CD4-positive, alpha-beta T cell treated with Interleukin-10 for 1 hour (primary cell): ENCODE measurements around the gene EDNRB.
"Not testable (repeated sequence)": the region's sequence is repeated elsewhere in the genome, so short reads cannot be mapped to it uniquely, and the experiment has no call there.

Source experiments
- DNase-seq: peaks from one replicate; pipeline ENCODE4 v3.0.0-alpha.2; 2020

The EDNRB gene

GRCh38 chr13:77894743-77895142, 23.9 kb downstream of the EDNRB start:
- no peak for DNase-seq

DNA sequence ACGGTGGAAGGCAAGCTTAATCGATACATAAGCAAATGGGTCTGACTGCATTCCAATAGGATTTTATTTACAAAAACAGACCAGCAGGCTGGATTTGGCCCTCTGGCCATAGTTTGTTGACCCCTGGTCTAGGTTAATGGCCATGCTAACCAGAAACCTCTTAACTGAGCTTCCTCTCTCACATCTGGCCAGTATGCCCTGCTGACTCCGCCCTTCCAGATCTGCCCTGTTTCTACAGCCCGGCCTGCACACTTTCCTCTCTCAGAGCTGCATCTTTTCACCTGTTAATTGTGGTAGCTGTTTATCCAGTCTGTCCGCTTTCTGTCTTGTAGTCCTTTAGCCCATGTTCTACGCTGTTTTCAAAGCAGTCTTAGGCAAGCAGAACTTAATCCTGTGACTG, 25.6 kb downstream of the EDNRB start:
- DNase-seq, result no peak

DNA sequence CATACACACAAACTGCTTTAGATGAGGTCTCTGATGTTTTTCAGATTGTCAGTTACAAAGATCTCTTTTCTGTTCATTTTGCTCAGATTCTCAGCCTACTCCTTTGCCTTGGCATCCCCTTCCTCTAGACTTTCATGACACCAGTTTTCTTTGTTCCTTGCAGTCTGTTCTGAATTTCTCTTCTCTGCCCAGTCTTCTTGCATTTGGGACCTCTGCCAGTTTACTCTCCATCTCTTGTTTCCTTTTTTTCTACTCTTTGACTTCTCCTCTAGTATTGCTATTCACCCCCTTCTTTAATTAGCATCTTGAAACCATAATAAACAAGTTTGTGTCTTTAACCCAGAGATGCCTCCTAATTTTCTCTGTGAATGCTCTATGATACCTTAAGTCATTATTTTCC, 26.1 kb downstream of the EDNRB start:
- DNase-seq, result no peak

GRCh38 chr13:77891486-77891885, 27.1 kb downstream of the EDNRB start:
- no peak for DNase-seq

- no peak for DNase-seq
Observed at GRCh38 chr13:77891041-77891440, 27.6 kb downstream of the EDNRB start.

GRCh38 chr13:77883328-77883727, 35.3 kb downstream of the EDNRB start:
- DNase-seq, result no peak

DNA sequence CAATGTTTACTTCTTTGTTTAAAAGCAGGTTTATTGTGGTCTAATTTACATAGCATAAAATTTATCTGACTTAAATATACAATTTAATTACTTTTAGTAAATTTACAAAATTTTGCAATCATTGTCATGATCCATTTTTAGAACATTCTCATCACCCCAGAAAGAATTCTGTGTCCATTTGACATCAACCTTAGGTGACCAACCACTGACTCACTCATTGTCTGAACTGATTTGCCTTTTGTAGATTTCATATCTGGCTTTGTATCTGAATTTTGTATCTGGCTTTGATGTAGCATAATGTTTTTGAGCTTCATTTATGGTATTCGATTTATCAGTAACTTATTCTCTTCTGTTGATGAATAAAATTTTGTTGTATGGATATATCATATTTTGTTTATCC, 40.4 kb downstream of the EDNRB start:
- DNase-seq, result no peak

DNA sequence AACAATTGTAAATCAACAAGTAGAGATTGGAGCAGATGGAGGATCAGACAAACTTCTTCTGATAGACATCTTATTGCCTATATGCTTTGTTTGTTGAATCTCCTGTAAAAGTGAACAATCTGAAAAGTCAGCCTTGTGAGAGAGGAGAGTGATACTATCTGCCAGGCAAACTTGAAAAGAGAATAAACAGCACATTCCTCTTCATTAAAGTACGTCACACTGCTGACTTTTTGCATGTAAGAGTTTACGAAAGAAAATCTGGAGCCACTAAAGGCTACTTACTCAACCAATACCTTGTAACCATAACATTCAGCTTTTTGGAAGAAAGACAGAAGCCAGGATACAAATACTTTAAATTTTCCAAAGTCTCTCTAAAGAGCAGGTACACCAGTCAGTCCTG, 42.5 kb downstream of the EDNRB start:
- no peak for DNase-seq

- no peak for DNase-seq
Observed at GRCh38 chr13:77874406-77874805, 44.2 kb downstream of the EDNRB start.

DNA sequence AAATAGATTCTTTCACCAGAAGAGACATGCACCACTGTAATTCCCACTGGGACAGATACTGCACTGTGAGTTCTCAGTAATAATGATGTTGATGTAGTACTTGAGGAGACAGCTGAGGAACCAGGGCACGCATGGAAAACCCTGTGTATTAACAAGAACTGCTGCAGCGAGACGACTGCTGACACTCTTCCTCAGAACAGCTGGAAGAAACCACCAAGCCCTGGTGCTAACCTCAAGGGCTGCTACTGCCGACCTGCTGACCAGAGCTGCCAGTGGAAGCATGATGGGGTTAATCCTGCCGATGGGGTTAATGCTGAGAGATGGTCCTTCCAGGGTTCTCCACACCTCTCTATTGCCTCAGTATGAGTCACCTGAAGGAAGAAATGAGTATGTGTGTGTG, 45.6 kb downstream of the EDNRB start:
- no peak for DNase-seq

GRCh38 chr13:77871596-77871995, 47.0 kb downstream of the EDNRB start:
- no peak for DNase-seq

DNA sequence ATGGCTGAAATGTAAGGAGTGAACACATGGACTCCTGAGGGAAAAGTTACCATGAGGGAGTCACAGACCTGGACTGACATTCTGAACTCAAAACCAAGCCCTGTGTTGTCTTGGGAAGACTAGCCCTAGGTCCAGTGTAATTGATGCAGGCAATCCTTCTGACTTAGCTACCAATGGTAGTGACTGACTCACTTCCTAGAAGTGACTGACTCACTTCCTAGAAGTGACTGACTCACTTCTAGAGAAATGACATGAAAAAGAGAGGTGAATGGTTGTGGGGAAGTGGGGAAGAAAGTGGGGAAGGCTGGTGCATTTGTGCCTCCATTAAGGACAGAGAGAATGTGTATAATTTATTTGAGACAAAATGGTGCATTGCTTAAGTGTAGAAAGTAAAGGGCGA, 49.9 kb downstream of the EDNRB start:
- DNase-seq, result no peak

GRCh38 chr13:77866971-77867370, 51.7 kb downstream of the EDNRB start:
- no peak for DNase-seq

DNA sequence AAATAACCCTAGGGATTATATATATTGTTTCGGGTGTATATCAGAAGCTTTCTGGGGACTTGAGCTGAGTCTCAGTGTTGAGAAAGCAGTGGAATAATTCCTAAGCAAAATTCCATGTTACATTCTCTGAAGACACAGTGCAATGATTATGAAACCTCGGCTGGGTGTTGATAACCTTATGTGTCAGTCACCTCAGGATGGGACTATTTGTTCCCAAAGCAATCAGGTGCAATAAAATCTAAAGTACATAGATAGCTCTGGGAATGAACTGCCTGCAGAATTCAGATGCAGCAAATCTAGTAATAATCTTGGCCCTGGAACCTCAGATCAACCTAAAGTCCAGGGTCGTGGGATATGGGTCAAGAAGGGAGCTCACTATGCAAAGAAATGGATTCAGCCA, 53.0 kb downstream of the EDNRB start:
- DNase-seq, result no peak

DNA sequence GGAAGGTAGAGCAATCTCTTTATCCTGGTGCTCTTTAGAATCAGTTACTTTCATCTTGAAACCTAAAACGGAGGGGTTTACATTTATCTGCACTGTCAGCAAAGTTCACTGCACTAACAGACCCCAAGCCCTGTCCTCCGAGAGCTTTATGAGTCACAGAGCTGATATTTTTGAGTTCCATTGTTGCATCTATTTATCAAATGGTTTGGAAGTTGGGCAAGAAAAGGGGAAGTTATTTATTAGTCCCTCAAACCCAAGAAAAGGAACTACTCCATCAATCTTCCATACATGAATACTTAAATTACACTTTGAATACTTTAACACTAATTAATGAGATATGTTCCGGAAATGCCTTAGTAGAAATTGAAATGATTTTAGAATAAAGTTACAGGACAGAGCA, 55.5 kb downstream of the EDNRB start:
- no peak for DNase-seq

- no peak for DNase-seq
Observed at GRCh38 chr13:77861741-77862140, 56.9 kb downstream of the EDNRB start.

DNA sequence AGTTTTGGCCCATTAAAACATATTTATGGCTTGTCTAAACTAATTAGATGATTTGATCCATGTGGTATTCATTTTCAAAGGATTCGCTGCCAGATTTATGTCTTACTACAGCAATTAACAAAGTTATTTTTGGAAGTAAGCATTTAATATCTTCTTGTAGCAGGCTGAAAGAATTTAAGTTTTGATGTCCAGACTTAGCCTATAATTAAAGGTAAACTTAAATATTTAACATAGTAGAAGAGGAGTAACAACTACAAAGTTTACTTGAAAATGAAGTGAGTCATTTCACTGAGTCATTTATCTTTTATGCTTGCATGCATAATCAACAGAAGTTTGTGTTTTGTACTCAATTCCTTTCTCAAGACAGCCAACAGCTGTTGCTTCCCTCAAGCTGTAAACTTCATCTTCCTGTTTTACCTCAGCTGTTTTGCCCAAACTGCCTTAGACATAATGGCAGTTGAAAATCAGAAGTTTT, 58.1 kb downstream of the EDNRB start:
- no peak for DNase-seq

- no peak for DNase-seq
Observed at GRCh38 chr13:77859450-77859849, 59.2 kb downstream of the EDNRB start.

DNA sequence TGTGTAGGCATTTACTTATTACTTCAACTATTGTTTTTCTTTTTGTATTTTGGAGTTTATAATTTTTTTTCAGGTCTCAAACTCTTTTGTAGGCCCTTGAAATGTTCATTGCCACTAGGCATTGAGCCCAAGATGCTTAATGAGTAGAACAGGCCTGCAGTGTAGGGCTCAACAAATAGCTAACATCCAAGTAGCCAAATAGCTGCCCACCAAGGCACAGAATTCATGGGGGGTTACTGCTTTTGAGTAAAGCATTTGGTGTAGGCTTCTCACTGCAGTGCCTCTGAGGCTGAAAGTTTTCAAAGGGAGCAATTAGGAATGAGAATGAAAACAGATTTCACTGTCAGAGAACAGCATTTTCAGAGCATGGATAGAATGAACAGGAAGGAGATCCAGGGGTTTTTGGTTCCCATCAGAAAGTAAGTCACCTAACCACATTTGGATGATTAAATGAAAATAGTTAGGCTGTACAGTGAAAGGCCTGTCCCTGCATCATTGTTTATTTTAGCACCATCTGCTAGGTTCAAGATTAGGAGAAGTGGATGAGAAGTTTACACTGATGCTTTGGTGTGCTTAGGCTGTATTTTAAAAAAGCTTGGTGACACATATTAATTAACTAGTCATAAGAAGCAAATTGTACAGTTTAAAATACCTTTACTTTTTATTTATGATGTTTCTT, 61.0 kb downstream of the EDNRB start:
- DNase-seq, result no peak

DNA sequence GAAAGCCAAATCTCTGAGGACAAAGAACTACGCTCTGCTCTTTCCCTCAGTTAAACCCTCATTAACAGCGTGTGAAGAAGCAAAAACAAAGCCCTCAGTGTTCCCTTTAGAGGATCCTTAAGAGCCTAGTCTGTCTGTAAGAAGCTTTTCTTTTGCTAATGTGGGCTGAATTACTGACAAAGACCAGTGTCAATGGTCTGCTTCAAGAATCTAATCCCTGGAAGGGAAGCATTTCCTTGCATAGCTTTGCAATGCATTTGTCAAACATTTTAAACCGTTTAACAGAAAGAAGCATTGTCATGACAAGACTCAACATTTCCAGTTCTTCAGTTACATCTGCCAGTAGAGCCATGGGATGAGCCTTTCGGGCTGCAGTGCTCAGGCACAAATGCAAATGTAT, 64.9 kb downstream of the EDNRB start:
- DNase-seq, result no peak

GRCh38 chr13:77848050-77848449, 70.6 kb downstream of the EDNRB start:
- DNase-seq, result not testable (repeated sequence)

DNA sequence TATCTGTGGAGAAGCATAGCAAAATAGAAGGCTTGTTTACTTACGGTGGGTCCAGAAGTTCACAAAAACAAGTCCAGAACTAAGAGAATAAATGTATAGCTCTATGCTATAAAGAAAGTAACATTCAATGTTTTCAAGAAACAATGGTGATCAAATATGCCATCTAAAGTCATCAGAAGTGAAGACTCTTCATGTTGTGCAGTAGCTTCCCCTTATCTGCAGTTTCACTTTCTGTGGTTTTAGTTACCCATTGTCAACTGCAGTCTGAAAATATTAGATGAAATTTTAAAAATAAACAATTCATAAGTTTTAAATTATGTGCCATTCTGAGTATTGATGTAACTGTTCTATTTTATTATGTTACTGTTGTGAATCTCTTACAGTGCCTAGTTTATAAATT, 72.5 kb downstream of the EDNRB start:
- no peak for DNase-seq
